ENCODE data around the gene DDX49.
"Not testable (repeated sequence)": the region's sequence is repeated elsewhere in the genome, so short reads cannot be mapped to it uniquely, and the experiment has no call there.

DDX49 gene

GRCh38 chr19:18910801-18911436, 8.6 kb upstream of the DDX49 start:
- DNase-seq = no peak

- DNase-seq = no peak
These were observed 6.6 kb upstream of the DDX49 start for GRCh38 chr19:18912933-18913332.

- no peak for DNase-seq
These were observed 6.0 kb upstream of the DDX49 start for GRCh38 chr19:18913466-18913865.

- DNase-seq = peak; percentile 14
These were observed 3.9 kb upstream of the DDX49 start for GRCh38 chr19:18915639-18916038.

DNA sequence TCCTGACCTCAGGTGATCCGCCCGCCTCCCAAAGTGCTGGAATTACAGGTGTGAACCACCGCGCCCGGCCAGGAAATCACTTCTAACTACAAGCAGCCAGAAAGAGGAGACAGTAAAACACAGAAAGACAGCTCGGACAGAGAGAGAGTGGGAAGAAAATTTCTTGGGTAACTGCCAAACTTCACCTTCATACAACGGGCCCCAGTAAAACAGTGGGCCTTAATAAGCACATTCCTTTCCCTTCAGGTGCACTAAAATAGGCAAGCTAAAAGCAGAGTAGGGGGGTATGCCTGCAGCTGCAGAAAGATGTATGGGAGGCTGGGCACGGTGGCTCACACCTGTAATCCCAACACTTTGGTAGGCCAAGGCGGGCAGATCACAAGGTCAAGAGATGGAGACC, 1.9 kb upstream of the DDX49 start:
- not testable (repeated sequence) for DNase-seq

GRCh38 chr19:18919900-18920214, 342 bp downstream of the DDX49 start:
- no peak for DNase-seq

DNA sequence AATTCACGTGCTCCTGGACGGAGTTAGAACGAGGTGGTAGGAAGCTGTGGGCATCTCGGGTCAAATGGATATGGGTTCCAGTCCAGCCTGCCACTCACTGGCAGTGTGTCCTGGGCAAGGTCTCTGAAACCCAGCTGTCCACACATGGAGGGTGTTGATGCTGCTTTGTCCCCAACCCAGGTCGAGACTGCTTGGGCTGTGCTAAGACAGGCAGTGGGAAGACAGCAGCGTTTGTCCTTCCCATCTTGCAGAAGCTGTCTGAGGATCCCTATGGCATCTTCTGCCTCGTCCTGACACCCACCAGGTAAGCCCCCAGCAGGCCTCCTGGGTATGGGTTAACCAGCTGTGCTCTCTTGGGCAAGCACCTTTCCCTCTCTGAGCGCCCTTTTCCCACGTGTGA, 885 bp downstream of the DDX49 start:
- no peak for DNase-seq

- DNase-seq = no peak
These were observed 2.1 kb downstream of the DDX49 start for GRCh38 chr19:18921593-18921992.

DNA sequence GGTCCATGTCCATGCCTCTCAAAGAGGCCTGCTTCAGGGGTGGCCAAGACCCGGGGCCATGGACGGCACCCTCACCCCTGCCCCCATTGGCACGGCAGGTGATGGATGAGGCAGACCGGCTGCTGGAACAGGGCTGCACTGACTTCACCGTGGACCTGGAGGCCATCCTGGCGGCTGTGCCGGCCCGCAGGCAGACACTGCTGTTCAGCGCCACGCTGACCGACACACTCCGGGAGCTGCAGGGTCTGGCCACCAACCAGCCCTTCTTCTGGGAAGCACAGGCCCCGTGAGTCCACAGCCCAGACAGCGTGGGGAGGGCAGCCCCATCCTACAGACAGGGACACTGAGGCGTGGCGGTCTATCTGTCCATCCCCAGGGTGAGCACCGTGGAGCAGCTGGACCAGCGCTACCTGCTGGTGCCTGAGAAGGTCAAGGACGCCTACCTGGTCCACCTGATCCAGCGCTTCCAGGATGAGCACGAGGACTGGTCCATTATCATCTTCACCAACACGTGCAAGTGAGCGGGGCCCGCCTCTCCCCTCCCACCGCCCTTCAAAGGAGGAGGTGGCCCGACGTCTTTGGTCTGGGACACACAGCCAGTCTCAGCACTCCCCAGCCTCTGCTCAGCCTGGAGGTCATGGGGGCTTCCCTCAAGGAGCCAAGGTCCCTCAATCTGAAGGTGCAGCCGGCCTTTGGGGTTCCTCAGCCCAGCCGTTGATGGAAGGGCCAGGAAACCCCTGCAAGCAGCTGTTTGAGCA, 2.9 kb downstream of the DDX49 start:
- DNase-seq = no peak

DNA sequence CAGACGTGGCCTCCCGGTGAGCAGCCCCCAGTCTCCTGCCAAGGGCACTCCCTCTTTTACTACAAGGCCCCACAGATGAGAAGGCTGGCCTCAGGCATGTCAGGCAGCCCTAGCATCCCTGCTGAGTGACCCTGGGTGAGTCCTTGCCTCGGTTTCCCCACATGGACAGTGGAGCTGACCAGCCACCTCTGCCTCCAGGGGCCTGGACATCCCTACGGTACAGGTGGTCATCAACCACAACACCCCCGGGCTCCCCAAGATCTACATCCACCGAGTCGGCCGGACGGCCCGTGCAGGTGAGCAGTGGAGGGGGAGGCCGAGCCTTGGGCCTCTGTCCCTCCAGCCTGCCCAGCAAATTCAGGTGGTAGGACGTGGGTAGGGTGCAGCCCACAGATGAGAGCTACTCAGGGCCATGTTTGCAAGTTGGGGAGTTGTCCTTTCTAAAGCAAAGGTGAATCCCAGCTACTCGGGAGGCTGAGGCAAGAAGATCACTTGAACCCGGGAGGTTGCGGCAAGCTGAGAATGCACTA, 5.2 kb downstream of the DDX49 start:
- no peak for DNase-seq

DNA sequence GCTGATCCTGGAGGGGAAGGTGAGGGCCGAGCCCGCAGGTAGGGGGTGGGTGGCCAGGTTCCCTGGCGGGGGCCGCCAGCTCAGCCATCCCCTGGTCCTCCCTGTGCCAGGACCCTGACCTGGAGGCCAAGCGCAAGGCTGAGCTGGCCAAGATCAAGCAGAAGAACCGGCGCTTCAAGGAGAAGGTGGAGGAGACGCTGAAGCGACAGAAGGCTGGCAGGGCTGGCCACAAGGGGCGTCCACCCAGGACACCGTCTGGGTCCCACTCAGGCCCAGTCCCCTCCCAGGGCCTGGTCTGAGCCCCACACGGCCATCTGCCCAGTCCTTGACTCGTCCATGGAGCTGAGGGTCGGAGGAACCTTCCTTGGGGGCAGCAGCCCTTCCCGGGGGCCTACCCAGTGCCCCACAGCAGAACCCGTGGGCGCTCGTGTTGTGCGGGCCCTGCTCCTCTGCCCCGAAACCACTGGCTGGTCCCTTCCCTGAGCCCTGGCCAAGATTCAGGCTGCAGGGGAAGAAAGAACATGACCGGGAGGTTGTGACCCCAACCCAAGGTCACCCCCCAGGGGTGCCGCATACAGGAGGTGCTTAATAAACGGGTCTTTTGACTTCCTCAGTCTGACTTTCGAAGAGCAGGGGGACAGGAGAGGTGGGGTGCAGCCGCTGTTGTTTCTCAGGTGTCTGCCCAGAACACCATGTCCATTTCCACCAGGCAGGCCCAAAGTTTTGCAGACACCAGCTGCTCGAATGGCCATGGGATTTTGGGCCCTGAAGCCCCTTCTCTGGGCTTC, 8.7 kb downstream of the DDX49 start:
- no peak for DNase-seq

GRCh38 chr19:18929311-18929710, 9.8 kb downstream of the DDX49 start:
- DNase-seq = no peak

DNA sequence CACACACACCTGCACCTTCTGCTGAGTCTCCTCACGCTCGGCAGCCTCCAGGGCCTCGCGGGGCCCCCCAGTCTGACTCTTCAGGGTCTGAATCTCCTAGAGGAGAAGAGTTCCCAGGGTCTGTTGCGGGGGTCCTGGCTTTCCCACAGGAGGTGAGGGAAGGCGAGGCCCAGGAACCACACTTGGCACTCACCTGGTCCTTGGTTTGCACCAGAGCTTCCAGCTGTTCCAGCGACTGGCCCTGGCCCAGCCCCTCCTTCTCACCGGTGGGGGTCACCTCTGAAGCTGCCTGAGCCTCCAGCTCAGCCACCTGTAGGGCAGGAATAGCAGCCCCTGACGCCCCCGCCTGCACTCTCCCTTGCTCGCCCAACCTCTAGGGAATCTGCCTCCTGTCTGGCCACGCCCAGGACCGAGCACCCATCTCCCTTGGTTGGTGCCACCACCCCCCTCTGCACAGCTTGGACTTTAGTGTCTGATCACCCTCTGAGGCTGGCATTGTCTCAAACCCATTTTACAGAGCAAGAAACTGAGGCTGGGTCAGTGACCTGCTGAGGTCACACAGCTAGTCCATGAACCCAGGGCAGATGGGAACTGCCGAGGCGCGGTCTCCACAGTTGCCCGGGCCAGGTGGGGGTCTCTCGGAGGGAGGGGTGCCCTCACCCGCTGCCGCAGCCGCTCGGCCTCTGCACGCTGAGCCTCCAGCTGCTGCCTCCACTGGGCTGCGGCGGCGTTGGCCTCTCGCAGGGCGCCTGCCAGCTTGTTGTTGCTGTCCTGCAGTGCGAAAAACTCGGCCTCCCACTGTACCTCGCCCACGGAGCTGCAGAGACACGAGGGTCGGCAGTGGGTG, 12.0 kb downstream of the DDX49 start:
- no peak for DNase-seq

- DNase-seq = no peak
These were observed 12.8 kb downstream of the DDX49 start for GRCh38 chr19:18932216-18932841.

DNA sequence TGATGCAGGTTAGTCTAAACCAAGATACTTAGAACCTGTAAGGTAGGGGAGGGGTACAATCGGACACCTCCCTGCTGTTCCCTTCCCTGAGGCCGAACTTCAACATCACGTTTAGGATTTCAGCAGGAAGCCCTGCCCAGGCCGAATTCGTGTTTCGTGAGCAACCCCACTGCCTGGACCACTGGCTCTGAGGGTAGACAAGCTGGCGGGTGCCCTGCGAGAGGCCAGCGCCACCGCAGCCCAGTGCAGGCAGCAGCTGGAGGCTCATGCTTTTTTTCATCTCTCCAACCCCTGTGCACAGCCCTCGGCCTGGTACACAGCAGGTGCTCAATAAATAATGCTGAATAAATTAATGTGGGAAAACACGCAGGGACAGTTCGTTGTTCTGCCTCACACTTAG, 13.8 kb downstream of the DDX49 start:
- DNase-seq = no peak

- DNase-seq = no peak
These were observed 19.6 kb downstream of the DDX49 start for GRCh38 chr19:18939163-18939562.

DNA sequence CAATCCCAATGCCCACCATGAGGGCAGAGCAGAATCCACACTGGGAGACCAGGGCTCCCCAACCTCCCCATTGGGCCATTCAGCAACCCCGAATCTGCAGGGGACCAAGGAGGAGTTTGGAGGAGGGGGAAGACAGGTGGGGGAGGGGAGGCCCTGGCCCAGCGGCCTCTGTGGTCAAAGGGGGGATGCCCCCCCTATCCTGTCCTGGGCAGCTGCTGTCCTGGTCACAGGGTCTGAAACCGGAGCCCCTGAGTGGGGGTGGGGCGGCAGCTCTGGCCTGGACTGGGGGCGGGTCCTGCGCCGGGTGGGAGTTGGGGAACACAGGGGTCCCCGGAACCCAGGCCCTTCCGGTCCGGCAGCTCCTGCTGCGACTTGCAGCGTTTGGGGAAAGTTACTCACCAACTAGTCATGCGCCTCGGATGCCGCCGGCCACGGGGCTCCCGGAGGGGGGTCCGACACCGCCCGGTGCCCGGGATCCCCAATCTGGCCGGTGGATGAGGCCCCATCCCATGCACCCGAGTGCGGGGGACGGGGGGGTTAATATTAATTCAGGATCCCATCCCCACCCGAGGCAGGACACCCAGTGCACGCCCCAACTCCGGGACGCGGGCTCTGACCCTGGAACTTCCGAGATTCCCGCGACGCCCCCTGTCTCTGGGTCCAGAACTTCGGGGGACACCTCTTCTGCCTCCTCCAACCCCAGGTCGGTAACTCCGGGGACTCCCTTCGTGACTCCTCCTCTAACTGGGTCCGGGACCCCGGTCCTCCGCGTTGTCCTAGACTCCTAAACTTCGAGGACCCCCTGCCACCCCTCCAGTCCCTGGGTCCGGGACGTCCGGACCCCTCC, 20.6 kb downstream of the DDX49 start:
- no peak for DNase-seq

DNA sequence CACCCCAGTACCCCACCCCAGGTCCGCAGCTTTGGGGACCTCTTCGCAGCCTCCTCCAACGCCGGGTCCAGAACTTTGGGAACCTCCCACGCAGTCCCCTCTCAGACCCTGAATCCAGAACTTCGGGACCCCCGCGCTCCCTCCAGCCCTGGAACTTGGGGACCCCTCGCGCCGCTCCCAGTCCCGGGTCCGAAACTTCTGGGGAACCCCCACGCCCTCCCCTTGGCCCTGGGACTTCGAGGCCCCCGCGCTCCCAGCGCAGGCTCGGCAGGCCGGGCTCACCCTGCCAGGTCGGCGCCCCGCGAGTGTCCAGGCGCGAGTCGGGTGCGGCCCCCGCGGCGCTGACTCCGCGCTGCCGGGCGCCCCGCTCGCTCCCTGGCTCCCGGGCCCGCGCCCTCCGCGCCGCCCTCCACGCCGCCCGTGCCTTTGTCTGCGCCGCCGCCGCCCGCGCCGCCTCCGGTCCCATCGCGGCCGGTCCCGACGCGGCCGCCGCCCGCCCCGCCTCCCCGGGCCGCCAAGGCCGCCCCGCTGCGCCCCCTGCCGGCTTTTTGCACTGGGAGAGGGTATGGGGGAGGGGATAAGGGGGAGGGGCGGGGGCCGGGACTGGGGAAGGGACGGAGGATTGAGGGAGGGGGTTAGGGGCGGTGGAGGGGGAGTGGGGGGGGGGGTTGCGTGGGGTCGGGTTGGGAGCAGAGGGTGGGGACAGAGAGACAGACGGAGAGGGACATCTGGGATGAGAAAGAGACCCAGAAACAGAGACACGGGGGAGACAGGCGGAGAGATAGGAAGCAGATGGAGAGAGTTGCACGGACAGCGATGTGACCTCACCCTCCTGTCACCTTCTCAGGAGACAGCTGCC, 21.5 kb downstream of the DDX49 start, which contains the start of gene HOMER3:
HOMER3 (minus strand) TSS at position 449 of the 859 bp plus-strand sequence. CDS start 2,235 bp downstream, outside the sequence.
- peak; percentile 11 for DNase-seq

- no peak for DNase-seq
These were observed 22.3 kb downstream of the DDX49 start for GRCh38 chr19:18941628-18942354.

- no peak for DNase-seq
These were observed 23.2 kb downstream of the DDX49 start for GRCh38 chr19:18942692-18943091.
